HL-60 (cell line): ENCODE results near the gene USP35.

ENCODE experiments used
- DNase-seq, 2 experiments: peaks; one replicate each; pipeline ENCODE4 v3.0.0-alpha.2; 2010 to 2020; ENCODE audit warnings: low read depth in 1 of 2, low spot score in 1 of 2
- H3K27ac ChIP-seq: fragments of 250-450 bp; sonication (Bioruptor Pico); replicated peaks from 2 replicates; pipeline ENCODE4 v1.5.1; 2020; ENCODE audit warnings: mild to moderate bottlenecking, moderate library complexity
- H3K27me3 ChIP-seq: fragments of 250-450 bp; sonication (Bioruptor Pico); 2 replicates; pipeline ENCODE4 v1.5.1; 2021; ENCODE audit warnings: mild to moderate bottlenecking, moderate library complexity; ENCODE audit not compliant: insufficient read depth, poor library complexity, severe bottlenecking
- H3K4me3 ChIP-seq: replicated peaks from 2 replicates; pipeline ENCODE4 v1.5.1; 2011; ENCODE audit warnings: mild to moderate bottlenecking, control low read depth, low read length; ENCODE audit not compliant: insufficient read depth
- CTCF ChIP-seq: IDR thresholded peaks from one replicate; pipeline ENCODE4 v1.5.1; 2011; ENCODE audit warnings: low read length, control low read depth, inconsistent platforms; ENCODE audit not compliant: insufficient read depth
- GABPA ChIP-seq: IDR thresholded peaks from 2 replicates; pipeline ENCODE4 v1.6.1; 2012; ENCODE audit warnings: low read depth
- POLR2AphosphoS5 ChIP-seq: IDR thresholded peaks from 2 replicates; pipeline ENCODE4 v1.6.1; 2012; ENCODE audit warnings: low read depth
- REST ChIP-seq: IDR thresholded peaks from 2 replicates; pipeline ENCODE4 v1.6.1; 2012; ENCODE audit warnings: low read depth; ENCODE audit not compliant: insufficient replicate concordance
- SPI1 ChIP-seq: IDR thresholded peaks from 2 replicates; pipeline ENCODE4 v1.6.1; 2012; ENCODE audit warnings: low read depth, mild to moderate bottlenecking, borderline replicate concordance

The USP35 gene

GRCh38 chr11:78241475-78241874 is 52.8 kb downstream of the USP35 start:
- no peaks in the 10 kb centered on the region for H3K27me3 ChIP-seq
- no peak for DNase-seq
- no peak overlapping the region for H3K4me3 ChIP-seq
- H3K27ac ChIP-seq, result no peak overlapping the region
- TF ChIP-seq REST, result no peak
- no peak for TF ChIP-seq SPI1
- TF ChIP-seq POLR2AphosphoS5, result no peak
- TF ChIP-seq CTCF, result no peak
- no peak for TF ChIP-seq GABPA

- TF ChIP-seq REST (no peak), POLR2AphosphoS5 (no peak), CTCF (no peak), GABPA (no peak), SPI1 (no peak)
- Histone ChIP-seq H3K4me3 (no peak overlapping the region), H3K27me3 (no peaks in the 10 kb centered on the region), H3K27ac (no peak overlapping the region)
- DNase-seq, result no peak
Observed at GRCh38 chr11:78244080-78244479, 55.4 kb downstream of the USP35 start.

GRCh38 chr11:78244546-78245255 is 56.0 kb downstream of the USP35 start:
- no peak for DNase-seq
- H3K4me3 ChIP-seq, result no peak overlapping the region
- H3K27ac ChIP-seq, result no peak overlapping the region
- H3K27me3 ChIP-seq, result no peaks in the 10 kb centered on the region
- TF ChIP-seq POLR2AphosphoS5 (no peak), SPI1 (no peak)

GRCh38 chr11:78248191-78248590 is 59.5 kb downstream of the USP35 start:
- Histone ChIP-seq H3K27ac (no peak overlapping the region), H3K27me3 (no peaks in the 10 kb centered on the region), H3K4me3 (no peak overlapping the region)
- no peak for DNase-seq
- no peak for TF ChIP-seq SPI1
- TF ChIP-seq GABPA, result no peak
- no peak for TF ChIP-seq CTCF
- no peak for TF ChIP-seq POLR2AphosphoS5
- no peak for TF ChIP-seq REST
